Hepatocyte (in vitro differentiated cells): ENCODE results near the gene TENT5C.

Source experiments
- EZH2 ChIP-seq: fragments of 200-600 bp; sonication (generic); IDR thresholded peaks from 2 replicates; pipeline ENCODE4 v1.6.1; 2016; ENCODE audit warnings: antibody characterized with exemption, mild to moderate bottlenecking, borderline replicate concordance
- EZH2phosphoT487 ChIP-seq: fragments of 200-600 bp; sonication (generic); IDR thresholded peaks from one replicate; pipeline ENCODE4 v1.6.1; 2018; ENCODE audit warnings: antibody characterized with exemption, mild to moderate bottlenecking, low read depth, moderate library complexity; ENCODE audit not compliant: unreplicated experiment, severe bottlenecking
- TF ChIP-seq, protein P1 (sequence below): fragments of 200-600 bp; sonication (generic); IDR thresholded peaks from 2 replicates; pipeline ENCODE4 v1.5.1; 2016; ENCODE audit warnings: antibody characterized with exemption, mild to moderate bottlenecking; ENCODE audit not compliant: poor library complexity

GRCh38 chr1:117633936-117634335 lies 28.1 kb downstream of the TENT5C start:
- TF ChIP-seq, protein P1, sequence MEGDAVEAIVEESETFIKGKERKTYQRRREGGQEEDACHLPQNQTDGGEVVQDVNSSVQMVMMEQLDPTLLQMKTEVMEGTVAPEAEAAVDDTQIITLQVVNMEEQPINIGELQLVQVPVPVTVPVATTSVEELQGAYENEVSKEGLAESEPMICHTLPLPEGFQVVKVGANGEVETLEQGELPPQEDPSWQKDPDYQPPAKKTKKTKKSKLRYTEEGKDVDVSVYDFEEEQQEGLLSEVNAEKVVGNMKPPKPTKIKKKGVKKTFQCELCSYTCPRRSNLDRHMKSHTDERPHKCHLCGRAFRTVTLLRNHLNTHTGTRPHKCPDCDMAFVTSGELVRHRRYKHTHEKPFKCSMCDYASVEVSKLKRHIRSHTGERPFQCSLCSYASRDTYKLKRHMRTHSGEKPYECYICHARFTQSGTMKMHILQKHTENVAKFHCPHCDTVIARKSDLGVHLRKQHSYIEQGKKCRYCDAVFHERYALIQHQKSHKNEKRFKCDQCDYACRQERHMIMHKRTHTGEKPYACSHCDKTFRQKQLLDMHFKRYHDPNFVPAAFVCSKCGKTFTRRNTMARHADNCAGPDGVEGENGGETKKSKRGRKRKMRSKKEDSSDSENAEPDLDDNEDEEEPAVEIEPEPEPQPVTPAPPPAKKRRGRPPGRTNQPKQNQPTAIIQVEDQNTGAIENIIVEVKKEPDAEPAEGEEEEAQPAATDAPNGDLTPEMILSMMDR: no peak
- TF ChIP-seq EZH2 (no peak), EZH2phosphoT487 (no peak)
